Muscle of leg (tissue), 11 donors: ENCODE results near the gene SLBP. TPM values are rescaled to one million over a fixed set of nuclear protein-coding genes. Genes with fewer than 3 reads are reported as not detected.

Experiments used
- DNase-seq: peaks from one replicate; pipeline ENCODE4 v3.0.0; 2013
- H3K27ac ChIP-seq: one replicate; pipeline ENCODE4 v1.5.1; 2013; ENCODE audit warnings: mild to moderate bottlenecking, low read length, control low read depth
- H3K27me3 ChIP-seq: one replicate; pipeline ENCODE4 v1.6.1; 2013; ENCODE audit warnings: low read length; ENCODE audit not compliant: control insufficient read depth, insufficient read depth
- H3K36me3 ChIP-seq: one replicate; pipeline ENCODE4 v1.6.1; 2013; ENCODE audit warnings: low read length; ENCODE audit not compliant: control insufficient read depth, insufficient read depth
- H3K4me1 ChIP-seq: one replicate; pipeline ENCODE4 v1.6.1; 2013; ENCODE audit warnings: low read length; ENCODE audit not compliant: control insufficient read depth, insufficient read depth
- H3K4me3 ChIP-seq: one replicate; pipeline ENCODE4 v1.5.1; 2013; ENCODE audit warnings: low read length, control low read depth
- H3K9me3 ChIP-seq: replicated peaks from 2 replicates; pipeline ENCODE4 v1.6.1; 2013; ENCODE audit warnings: low read depth, low read length; ENCODE audit not compliant: control insufficient read depth
- WGBS: methylation state at CpG from one replicate; pipeline ENCODE4 v1.1.5; 2013; ENCODE audit warnings: missing lambda C conversion rate; ENCODE audit not compliant: insufficient coverage; 5-methylcytosine and 5-hydroxymethylcytosine counted together
- polyA plus RNA-seq, 8 donors: library from polyadenylated mRNA; unstranded; fragments of 120-200 nt; gene quantifications; one replicate each; pipeline versions ENCODE4 v1.2.1 to v1.2.3, GENCODE V29; 2013; ENCODE audit warnings: inconsistent platforms in 1 of 8, low replicate concordance in 1 of 8; ENCODE audit not compliant: insufficient read length in 8 of 8, insufficient read depth in 1 of 8
- total RNA-seq: library from RNA; stranded (reverse); fragments of 120-200 nt; gene quantifications from one replicate; pipeline ENCODE4 v1.2.4, GENCODE V29; 2013

SLBP gene
- total and polyA plus RNA-seq, 9 donors = 36.9 to 48.8 (median 42.6) TPM

DNA sequence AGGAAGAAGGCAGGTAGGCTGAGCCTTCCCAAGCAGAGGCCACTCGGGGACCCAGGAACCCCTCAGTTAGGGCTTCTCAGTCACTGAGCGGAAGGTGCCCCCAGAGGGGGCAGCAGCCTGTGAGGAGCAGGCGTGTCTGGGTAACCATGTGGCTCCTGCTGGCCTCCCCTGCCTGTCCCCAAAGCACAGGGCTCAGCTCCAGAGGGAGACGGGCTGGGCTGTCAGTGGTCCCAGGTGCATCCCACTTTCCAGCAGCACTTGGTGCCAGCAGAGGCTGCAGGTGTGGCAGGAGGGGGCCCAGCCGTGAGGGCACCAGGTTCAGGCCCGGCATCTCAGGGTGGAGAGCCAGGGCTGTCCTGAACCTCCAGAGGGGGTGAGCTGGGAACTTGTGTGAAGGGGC is 31.9 kb upstream of the SLBP start:
- peaks cover 47% of the 10 kb centered on the region for H3K36me3 ChIP-seq
- H3K27ac ChIP-seq = no peak overlapping the region
- 86% methylated on average over 6 of the region's 6 CpGs for WGBS
- peaks cover 6% of the 10 kb centered on the region for H3K4me1 ChIP-seq
- no peaks in the 10 kb centered on the region for H3K27me3 ChIP-seq
- DNase-seq = no peak
- no peaks in the 10 kb centered on the region for H3K9me3 ChIP-seq
- no peak overlapping the region for H3K4me3 ChIP-seq

DNA sequence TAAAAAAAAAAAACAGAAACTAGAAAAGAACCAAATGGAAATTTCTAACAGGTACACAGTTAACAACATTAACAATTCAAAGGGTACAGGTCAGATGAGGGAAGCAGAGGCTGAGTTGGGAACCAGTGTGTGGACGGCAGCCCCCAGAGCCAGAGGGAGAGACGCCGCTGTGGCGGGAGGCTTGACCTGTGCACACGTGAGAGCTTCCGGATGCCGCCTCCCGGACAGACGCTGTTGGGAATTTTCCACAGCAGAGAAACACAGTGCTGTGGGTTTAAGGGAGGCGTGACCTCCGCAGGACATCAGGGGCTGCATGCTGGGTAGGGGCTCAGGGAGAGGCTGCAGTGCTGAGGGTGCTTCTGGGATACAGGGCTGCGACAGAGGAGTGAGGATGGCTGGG is 31.4 kb upstream of the SLBP start:
- no peak for DNase-seq
- H3K27ac ChIP-seq = no peak overlapping the region
- H3K9me3 ChIP-seq = peaks cover under 1% of the 10 kb centered on the region
- no peaks in the 10 kb centered on the region for H3K27me3 ChIP-seq
- H3K4me1 ChIP-seq = peaks cover 4% of the 10 kb centered on the region
- peaks cover 51% of the 10 kb centered on the region for H3K36me3 ChIP-seq
- WGBS = 64% methylated on average over 11 of the region's 12 CpGs
- H3K4me3 ChIP-seq = no peak overlapping the region

DNA sequence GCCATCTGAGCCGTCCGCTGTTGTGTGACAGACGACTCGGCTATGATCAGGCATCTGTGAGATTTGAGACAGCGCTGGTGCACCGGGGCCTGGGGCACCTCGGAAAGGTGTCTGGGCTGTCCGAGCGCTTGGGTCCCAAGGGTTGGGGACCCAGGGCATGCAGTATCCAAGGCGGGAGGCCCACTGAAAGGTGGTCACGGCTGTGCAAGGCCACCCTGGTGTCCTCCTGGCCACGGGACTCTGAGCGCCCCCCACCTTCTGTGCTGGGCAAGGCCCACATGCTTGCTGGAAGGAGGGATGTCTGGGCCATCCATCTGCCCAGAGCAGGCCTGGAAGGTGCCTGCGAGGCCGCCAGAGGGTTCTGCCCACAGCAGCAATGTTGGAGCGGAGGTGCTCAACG is 29.1 kb upstream of the SLBP start:
- 92% methylated on average over 17 of the region's 17 CpGs for WGBS
- H3K36me3 ChIP-seq = peaks cover 72% of the 10 kb centered on the region

DNA sequence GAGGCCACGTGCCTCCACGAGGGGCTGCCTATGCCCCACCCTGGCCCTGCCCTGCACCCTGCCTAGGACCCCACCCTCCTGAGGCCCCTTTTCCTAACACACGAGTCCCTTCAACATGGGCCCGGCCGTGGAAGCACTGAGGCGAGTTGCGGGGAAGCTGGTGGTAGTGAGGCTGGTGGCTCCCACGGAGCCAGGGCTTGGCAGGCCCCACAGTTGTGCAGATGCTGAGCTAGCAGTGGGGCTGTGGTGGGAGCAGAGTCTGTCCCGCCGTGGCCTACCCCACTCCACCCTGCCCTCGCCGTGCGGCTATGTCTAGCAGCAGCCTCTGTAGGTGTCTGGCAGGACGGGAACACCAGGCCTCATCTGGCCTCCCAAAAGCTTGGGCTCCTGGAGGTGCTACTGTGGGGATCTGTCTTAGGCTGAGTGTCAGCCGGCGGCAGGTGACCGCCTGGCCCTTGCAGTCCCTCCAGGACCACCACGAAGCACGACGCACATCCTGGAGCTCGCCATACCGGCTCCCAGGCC is 28.0 kb upstream of the SLBP start:
- Histone ChIP-seq H3K9me3 (peaks cover 12% of the 10 kb centered on the region), H3K4me1 (no peaks in the 10 kb centered on the region), H3K27me3 (no peaks in the 10 kb centered on the region), H3K4me3 (no peak overlapping the region), H3K36me3 (peaks cover 79% of the 10 kb centered on the region), H3K27ac (no peak overlapping the region)
- no peak for DNase-seq
- 96% methylated on average over 8 of the region's 22 CpGs for WGBS

More for the DNA sequence above, 29.1 kb upstream of the SLBP start:
- no peak for DNase-seq
- no peak overlapping the region for H3K4me3 ChIP-seq
- H3K27ac ChIP-seq = no peak overlapping the region
- peaks cover 12% of the 10 kb centered on the region for H3K9me3 ChIP-seq
- H3K27me3 ChIP-seq = no peaks in the 10 kb centered on the region
- no peaks in the 10 kb centered on the region for H3K4me1 ChIP-seq

DNA sequence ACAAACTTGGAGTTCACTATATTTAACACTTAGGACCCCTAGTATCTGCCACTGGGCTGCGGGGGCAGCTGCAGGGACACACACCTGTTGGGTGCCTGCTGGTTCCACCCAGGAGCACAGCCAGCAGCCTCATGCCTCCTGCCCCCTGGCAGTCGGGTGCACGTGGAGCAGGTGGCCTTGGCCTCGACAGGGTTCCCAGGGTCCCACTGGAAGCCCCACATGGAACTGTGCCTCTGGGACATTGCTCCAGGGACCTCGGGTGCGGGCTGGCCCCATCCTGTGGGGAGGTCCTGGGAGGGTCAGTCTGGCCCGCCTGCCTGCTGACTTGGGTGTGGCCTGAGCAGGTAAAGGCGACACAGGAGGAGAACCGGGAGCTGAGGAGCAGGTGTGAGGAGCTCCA is 27.2 kb upstream of the SLBP start:
- no peaks in the 10 kb centered on the region for H3K27me3 ChIP-seq
- H3K9me3 ChIP-seq = peaks cover 12% of the 10 kb centered on the region
- peaks cover 78% of the 10 kb centered on the region for H3K36me3 ChIP-seq
- H3K4me3 ChIP-seq = no peak overlapping the region
- no peaks in the 10 kb centered on the region for H3K4me1 ChIP-seq
- no peak overlapping the region for H3K27ac ChIP-seq
- DNase-seq = no peak
- WGBS = 94% methylated on average over 7 of the region's 9 CpGs

DNA sequence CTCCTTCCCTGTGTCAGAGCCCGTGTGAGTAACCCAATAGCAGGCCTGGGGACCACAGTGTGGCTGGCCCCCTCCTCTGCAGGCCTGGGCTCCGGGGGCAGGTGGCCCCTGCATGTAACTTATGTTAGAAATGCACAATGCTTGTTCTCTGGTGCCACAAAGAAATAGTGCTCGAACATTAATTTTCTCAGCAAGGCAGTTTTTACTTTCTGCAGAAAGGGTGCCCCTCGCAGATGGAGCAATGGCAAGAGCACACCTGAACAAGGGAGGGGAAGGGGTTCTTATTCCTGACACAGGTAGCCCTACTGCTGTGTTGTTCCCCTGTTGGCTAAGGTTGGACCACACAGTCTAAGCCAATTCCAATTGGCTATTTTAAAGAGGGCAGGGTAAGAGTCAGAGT is 26.3 kb upstream of the SLBP start:
- peaks cover 73% of the 10 kb centered on the region for H3K36me3 ChIP-seq
- WGBS = 100% methylated on average over 3 of the region's 4 CpGs

DNA sequence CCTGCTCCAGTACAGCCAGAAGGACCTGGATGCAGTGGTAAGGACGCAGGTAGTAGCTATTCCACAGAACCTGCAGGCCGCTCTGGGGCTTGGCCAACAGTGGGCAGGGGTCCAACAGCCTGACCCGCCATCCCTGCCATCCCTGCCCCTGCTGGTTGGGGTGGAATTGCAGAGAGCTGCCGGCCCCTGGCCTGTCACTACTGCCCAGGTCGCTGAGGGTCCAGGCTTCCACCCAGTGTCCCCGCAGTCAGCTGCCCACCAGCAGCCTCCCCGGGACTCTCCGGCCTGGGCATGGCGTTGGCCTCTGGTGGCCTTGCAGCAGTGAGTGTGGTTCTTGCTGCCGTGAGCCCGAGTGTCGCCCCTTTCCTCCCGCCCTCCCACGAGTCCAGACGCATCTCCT is 25.5 kb upstream of the SLBP start:
- no peak for DNase-seq
- Histone ChIP-seq H3K4me3 (no peak overlapping the region), H3K4me1 (no peaks in the 10 kb centered on the region), H3K9me3 (peaks cover 12% of the 10 kb centered on the region), H3K27me3 (no peaks in the 10 kb centered on the region), H3K36me3 (peaks cover 78% of the 10 kb centered on the region), H3K27ac (no peak overlapping the region)
- 97% methylated on average over 14 of the region's 15 CpGs for WGBS

More for the DNA sequence above, 26.3 kb upstream of the SLBP start:
- DNase-seq = no peak
- peaks cover 12% of the 10 kb centered on the region for H3K9me3 ChIP-seq
- H3K4me3 ChIP-seq = no peak overlapping the region
- no peaks in the 10 kb centered on the region for H3K27me3 ChIP-seq
- H3K27ac ChIP-seq = no peak overlapping the region
- no peaks in the 10 kb centered on the region for H3K4me1 ChIP-seq

DNA sequence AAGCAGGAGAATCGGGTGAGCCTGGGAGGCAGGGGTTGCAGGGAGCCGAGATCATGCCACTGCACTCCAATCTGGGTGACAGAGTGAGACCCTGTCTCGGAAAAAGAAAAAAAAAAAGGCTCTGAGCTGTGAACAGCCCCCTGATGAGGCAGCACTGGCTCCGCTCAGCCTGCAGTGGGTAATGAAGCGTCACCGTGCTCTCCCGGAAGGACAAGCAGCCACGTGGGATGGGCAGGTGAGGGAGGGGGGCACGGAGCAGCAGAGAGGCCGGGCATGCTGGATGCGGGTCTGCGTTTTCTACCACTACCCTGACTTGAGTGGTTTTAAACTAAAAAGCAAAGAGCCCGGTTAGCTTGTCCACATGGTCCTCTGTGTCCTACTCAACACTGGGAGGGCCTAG is 24.7 kb upstream of the SLBP start:
- DNase-seq = no peak
- Histone ChIP-seq H3K9me3 (peaks cover 12% of the 10 kb centered on the region), H3K4me3 (no peak overlapping the region), H3K27me3 (no peaks in the 10 kb centered on the region), H3K36me3 (peaks cover 76% of the 10 kb centered on the region), H3K4me1 (no peaks in the 10 kb centered on the region), H3K27ac (no peak overlapping the region)
- over 99% methylated on average over 13 of the region's 13 CpGs for WGBS

DNA sequence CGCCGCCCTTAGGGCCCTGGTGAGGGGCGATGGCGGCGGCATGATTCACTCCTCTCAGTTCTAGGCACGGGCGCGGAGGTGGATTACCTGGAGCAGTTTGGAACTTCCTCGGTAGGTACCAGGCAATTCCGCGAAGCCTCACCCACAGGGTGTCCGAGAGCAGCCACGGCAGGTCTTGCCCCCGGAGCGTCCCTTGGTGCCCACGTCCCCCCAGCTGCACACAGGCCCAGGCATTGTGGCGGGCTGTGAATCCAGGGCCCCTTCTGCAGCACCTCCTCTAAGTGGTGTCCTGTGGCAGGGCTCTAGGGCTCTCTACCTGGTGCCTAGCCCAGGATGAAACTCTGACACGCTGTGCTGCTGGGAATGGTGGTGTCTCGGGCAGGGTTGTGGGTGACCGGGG is 23.1 kb upstream of the SLBP start:
- Histone ChIP-seq H3K4me3 (no peak overlapping the region), H3K27me3 (no peaks in the 10 kb centered on the region), H3K36me3 (peaks cover 71% of the 10 kb centered on the region), H3K4me1 (no peaks in the 10 kb centered on the region), H3K9me3 (peaks cover 12% of the 10 kb centered on the region), H3K27ac (no peak overlapping the region)
- no peak for DNase-seq
- WGBS = 93% methylated on average over 17 of the region's 20 CpGs

DNA sequence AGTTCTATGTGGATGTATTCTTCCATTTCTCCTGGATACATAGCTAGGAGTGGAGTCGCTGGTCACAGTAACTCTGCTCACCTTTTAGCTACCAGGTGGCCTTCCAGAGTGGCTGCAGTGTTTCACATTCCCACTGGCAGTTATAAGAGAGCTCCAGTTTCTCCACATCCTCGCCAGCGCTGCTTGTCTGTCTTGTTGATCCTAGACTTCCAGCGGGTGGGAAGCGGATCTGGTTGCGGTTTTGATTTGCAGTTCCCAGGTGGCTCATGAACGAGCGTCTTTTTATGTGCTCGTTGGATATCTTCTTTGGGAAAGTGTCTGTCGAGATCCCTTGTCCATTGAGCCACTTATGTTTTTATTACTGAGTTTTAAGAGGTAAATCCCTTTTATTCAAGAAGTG is 20.8 kb upstream of the SLBP start:
- H3K36me3 ChIP-seq = peaks cover 71% of the 10 kb centered on the region

DNA sequence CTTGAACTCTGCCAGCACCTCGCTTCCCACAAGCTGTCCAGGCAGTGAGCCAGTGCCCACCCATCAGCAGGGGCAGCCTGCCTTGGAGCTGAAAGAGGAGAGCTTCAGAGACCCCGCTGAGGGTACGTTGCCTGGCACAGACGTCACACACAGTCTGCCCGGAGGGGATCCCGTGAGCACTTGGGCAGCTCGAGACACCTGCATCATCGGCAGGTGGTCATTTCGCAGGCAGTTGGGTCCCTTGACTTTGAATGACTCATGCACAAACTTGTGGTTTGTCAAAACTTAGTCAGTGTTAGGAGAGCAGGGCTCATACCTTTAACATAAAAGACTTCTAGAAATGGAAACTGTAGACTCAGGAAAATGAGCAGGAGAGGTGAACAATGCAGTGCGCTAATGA is 19.1 kb upstream of the SLBP start:
- H3K36me3 ChIP-seq = peaks cover 71% of the 10 kb centered on the region
- H3K4me1 ChIP-seq = peaks cover 14% of the 10 kb centered on the region
- H3K27me3 ChIP-seq = no peaks in the 10 kb centered on the region
- H3K27ac ChIP-seq = no peak overlapping the region
- no peak overlapping the region for H3K4me3 ChIP-seq
- H3K9me3 ChIP-seq = no peaks in the 10 kb centered on the region
- WGBS = 97% methylated on average over 8 of the region's 10 CpGs
- DNase-seq = no peak

More for the DNA sequence above, 20.8 kb upstream of the SLBP start:
- Histone ChIP-seq H3K27ac (no peak overlapping the region), H3K4me1 (peaks cover 6% of the 10 kb centered on the region), H3K9me3 (peaks cover 6% of the 10 kb centered on the region), H3K4me3 (no peak overlapping the region), H3K27me3 (no peaks in the 10 kb centered on the region)
- DNase-seq = no peak
- 74% methylated on average over 6 of the region's 10 CpGs for WGBS
